Glomerular endothelial cell (primary cell): ENCODE data around the gene GRM4. TPM values are rescaled to one million over a fixed set of nuclear protein-coding genes. Genes with fewer than 3 reads are reported as not detected.

Experiments used
- DNase-seq: peaks from one replicate; pipeline ENCODE4 v3.0.0-alpha.2; 2011; ENCODE audit warnings: low read depth, low spot score; ENCODE audit errors: extremely low read depth
- total RNA-seq: library from RNA; depleted of rRNA; stranded (reverse); fragments of >200 nt; gene quantifications from 2 replicates; pipeline ENCODE4 v1.2.3, GENCODE V29; 2015

GRM4 gene
- total RNA-seq, 1 donor from 2014 or later: not detected

GRCh38 chr6:34001706-34002621 is 143.9 kb downstream of the GRM4 start:
- DNase-seq: no peak

- DNase-seq: no peak
These were observed 145.6 kb downstream of the GRM4 start for GRCh38 chr6:34000281-34000680.

- no peak for DNase-seq
These were observed 146.3 kb downstream of the GRM4 start for GRCh38 chr6:33999567-33999966.

GRCh38 chr6:33998660-33999059 is 147.2 kb downstream of the GRM4 start:
- no peak for DNase-seq

GRCh38 chr6:33997265-33997664 is 148.6 kb downstream of the GRM4 start:
- no peak for DNase-seq

GRCh38 chr6:33996120-33996475 is 149.8 kb downstream of the GRM4 start:
- no peak for DNase-seq

GRCh38 chr6:33995309-33996119 is 150.4 kb downstream of the GRM4 start:
- DNase-seq: no peak

GRCh38 chr6:33994472-33995308 is 151.2 kb downstream of the GRM4 start:
- no peak for DNase-seq

- DNase-seq: no peak
These were observed 152.0 kb downstream of the GRM4 start for GRCh38 chr6:33993653-33994471.

- DNase-seq: no peak
These were observed 152.8 kb downstream of the GRM4 start for GRCh38 chr6:33993091-33993490.

- no peak for DNase-seq
These were observed 153.7 kb downstream of the GRM4 start for GRCh38 chr6:33992191-33992590.

GRCh38 chr6:33991610-33992009 is 154.3 kb downstream of the GRM4 start:
- no peak for DNase-seq

GRCh38 chr6:33990061-33990541 is 155.8 kb downstream of the GRM4 start:
- no peak for DNase-seq

- no peak for DNase-seq
These were observed 156.7 kb downstream of the GRM4 start for GRCh38 chr6:33989016-33989854.

GRCh38 chr6:33988121-33989015 is 157.5 kb downstream of the GRM4 start:
- no peak for DNase-seq

- no peak for DNase-seq
These were observed 158.3 kb downstream of the GRM4 start for GRCh38 chr6:33987531-33988021.

- DNase-seq: no peak
These were observed 159.9 kb downstream of the GRM4 start for GRCh38 chr6:33985947-33986346.

- DNase-seq: no peak
These were observed 160.6 kb downstream of the GRM4 start for GRCh38 chr6:33985313-33985751.
